Activated naive CD4-positive, alpha-beta T cell treated with Interleukin-2 at 50 U/mL for 16 hours (primary cell): Measurements from ENCODE around the gene PRKCE.

Source experiments
- DNase-seq: peaks from one replicate; pipeline ENCODE4 v3.0.0-alpha.2; 2020

PRKCE gene

GRCh38 chr2:45651415-45652089 lies at the start of gene PRKCE:
Gene PRKCE, plus strand, starts transcription at chr2:45651675.
- peak; percentile 58 for DNase-seq

- DNase-seq, result no peak
These were observed 48.9 kb upstream of the PRKCE start for GRCh38 chr2:45602624-45603023.

GRCh38 chr2:45605116-45605515 lies 46.4 kb upstream of the PRKCE start:
- no peak for DNase-seq

- DNase-seq, result no peak
These were observed 44.7 kb upstream of the PRKCE start for GRCh38 chr2:45606796-45607195.

- DNase-seq, result no peak
These were observed 43.8 kb upstream of the PRKCE start for GRCh38 chr2:45607701-45608100.

- DNase-seq, result peak; percentile 48
These were observed 41.0 kb upstream of the PRKCE start for GRCh38 chr2:45610281-45611019.

GRCh38 chr2:45611020-45611859 lies 40.2 kb upstream of the PRKCE start, which contains the start of gene SRBD1:
Gene SRBD1, minus strand, starts transcription at chr2:45611267. Its CDS starts 5,826 bp downstream, at chr2:45605441.
- peak; percentile 90 for DNase-seq

GRCh38 chr2:45612285-45612684 lies 39.2 kb upstream of the PRKCE start:
- DNase-seq, result no peak

GRCh38 chr2:45612731-45613130 lies 38.7 kb upstream of the PRKCE start:
- DNase-seq, result no peak

GRCh38 chr2:45614330-45614729 lies 37.1 kb upstream of the PRKCE start:
- no peak for DNase-seq

GRCh38 chr2:45614871-45615415 lies 36.5 kb upstream of the PRKCE start:
- DNase-seq, result no peak

- DNase-seq, result no peak
These were observed 34.6 kb upstream of the PRKCE start for GRCh38 chr2:45616658-45617411.

- no peak for DNase-seq
These were observed 34.0 kb upstream of the PRKCE start for GRCh38 chr2:45617496-45617895.

GRCh38 chr2:45622336-45623075 lies 29.0 kb upstream of the PRKCE start:
- no peak for DNase-seq

- no peak for DNase-seq
These were observed 28.4 kb upstream of the PRKCE start for GRCh38 chr2:45623098-45623497.

GRCh38 chr2:45625824-45626223 lies 25.7 kb upstream of the PRKCE start:
- DNase-seq, result no peak

GRCh38 chr2:45626387-45627221 lies 24.9 kb upstream of the PRKCE start:
- no peak for DNase-seq

- no peak for DNase-seq
These were observed 23.6 kb upstream of the PRKCE start for GRCh38 chr2:45627911-45628310.

GRCh38 chr2:45629971-45630370 lies 21.5 kb upstream of the PRKCE start:
- no peak for DNase-seq

GRCh38 chr2:45631319-45631718 lies 20.2 kb upstream of the PRKCE start:
- no peak for DNase-seq

GRCh38 chr2:45631955-45632354 lies 19.5 kb upstream of the PRKCE start:
- no peak for DNase-seq
